ENCODE results near the gene CACNA1C.
"Not testable (repeated sequence)": the region's sequence is repeated elsewhere in the genome, so short reads cannot be mapped to it uniquely, and the experiment has no call there.

CACNA1C gene

GRCh38 chr12:2110849-2111566 lies 58.2 kb downstream of the CACNA1C start:
- no peak for DNase-seq (ENCODE audit: low read depth in 3 of 3)

- DNase-seq (ENCODE audit: low read depth in 3 of 3): no peak
These were observed 59.0 kb downstream of the CACNA1C start for GRCh38 chr12:2111826-2112225.

- DNase-seq (ENCODE audit: low read depth in 3 of 3): no peak
These were observed 59.6 kb downstream of the CACNA1C start for GRCh38 chr12:2112401-2112800.

DNA sequence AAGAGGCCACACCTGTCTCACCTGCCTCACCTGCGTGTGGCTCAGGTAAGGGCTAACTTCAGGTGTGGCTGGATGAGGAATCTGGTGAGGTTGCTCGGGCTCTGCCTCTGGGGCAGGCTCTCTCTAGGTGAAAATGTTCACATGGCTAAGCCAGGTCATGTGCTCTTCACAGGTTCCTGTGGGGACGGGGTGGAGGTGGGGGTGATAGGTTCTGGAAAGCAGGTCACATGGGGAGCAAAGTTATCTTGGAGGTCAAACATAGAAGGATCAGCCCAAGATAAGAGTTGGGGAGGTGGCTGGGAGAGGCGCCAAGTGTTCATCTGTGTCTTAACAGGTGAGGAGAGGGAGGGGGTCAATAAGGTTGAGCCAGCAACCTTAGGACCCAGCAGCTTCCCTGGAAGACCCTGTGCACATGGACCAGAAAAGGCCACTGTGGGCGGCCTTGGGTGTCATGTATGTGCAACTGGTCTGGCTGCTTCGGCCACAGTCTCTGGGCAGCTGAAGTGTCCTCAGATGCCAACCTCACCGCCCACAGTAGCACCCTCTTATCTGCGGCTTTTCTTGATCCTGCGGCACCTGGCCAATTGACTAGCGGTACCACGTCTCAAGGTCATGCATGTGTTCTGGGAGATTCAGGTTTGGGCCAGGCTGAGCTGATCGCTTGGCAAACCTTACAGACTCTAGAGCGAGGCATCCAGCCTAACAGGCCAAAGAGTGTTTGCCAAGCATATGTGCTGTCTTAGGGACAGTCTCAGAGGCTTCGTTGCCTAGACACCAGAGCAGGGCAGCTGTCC lies 60.5 kb downstream of the CACNA1C start:
- DNase-seq (ENCODE audit: low read depth in 3 of 3): no peak

DNA sequence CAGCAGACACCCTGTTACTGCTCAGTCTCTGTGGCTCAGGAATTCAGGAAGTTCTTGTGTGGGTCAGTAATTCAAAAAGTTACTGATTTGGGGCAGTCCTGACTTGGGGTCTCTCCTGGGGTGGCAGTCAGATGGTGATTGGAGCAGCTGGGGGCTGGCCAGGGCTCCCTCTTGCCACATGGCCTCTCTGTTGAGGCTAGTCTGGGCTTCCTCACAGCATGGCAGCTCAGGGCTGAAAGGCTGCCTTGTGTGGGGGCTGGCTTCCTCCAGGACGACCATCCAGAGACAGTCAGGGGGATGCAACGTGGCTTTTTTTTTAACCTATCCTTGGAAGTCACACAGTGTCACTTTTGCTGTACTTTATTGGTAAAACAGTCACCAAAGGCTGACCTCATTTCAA lies 61.3 kb downstream of the CACNA1C start:
- DNase-seq (ENCODE audit: low read depth in 3 of 3): no peak

DNA sequence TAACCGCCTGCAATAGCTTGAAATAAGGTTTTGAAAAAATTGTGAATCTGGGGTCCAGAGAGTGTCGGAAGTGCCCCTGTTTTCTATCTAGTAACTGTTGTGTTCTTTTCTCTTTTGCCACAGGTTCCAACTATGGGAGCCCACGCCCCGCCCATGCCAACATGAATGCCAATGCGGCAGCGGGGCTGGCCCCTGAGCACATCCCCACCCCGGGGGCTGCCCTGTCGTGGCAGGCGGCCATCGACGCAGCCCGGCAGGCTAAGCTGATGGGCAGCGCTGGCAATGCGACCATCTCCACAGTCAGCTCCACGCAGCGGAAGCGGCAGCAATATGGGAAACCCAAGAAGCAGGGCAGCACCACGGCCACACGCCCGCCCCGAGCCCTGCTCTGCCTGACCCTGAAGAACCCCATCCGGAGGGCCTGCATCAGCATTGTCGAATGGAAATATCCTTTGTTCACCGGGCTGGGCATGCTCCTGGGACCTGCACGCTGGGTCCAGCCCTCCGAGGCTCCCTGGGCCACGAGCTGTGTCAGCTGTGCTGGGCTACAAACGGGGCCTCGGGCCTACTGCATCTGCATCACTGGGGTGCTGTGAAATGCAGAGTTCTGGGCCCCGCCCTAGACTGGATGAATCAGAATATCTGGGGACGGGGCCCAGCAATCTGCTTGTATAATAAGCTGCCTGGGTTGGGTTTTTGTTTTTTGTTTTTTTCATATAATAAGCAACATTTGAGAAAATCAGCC lies 62.5 kb downstream of the CACNA1C start:
- no peak for DNase-seq (ENCODE audit: low read depth in 3 of 3)

- DNase-seq (ENCODE audit: low read depth in 3 of 3): no peak
These were observed 64.8 kb downstream of the CACNA1C start for GRCh38 chr12:2117541-2117940.

GRCh38 chr12:2118061-2118460 lies 65.3 kb downstream of the CACNA1C start:
- no peak for DNase-seq (ENCODE audit: low read depth in 3 of 3)

- DNase-seq (ENCODE audit: low read depth in 3 of 3): no peak
These were observed 65.9 kb downstream of the CACNA1C start for GRCh38 chr12:2118481-2119255.

DNA sequence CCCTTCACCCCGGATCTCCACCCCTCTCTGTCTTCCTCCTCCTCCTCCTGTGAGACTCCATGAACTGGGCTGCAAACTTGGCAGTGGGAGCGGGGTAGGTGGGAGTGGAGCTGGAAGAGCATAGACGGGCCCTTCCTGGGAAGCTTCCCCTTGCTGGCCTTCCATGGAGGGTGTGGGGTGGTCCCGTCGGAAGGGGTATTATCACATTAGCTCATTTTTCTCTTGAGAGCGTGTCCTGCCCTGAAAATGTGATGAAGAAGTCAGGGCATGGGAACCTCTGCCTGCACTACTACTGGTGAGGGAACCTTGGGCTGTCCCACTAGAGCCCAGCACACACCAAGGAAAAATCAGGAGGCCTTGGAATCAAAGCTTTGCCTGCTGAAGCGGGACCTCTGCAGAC lies 66.5 kb downstream of the CACNA1C start:
- no peak for DNase-seq (ENCODE audit: low read depth in 3 of 3)

DNA sequence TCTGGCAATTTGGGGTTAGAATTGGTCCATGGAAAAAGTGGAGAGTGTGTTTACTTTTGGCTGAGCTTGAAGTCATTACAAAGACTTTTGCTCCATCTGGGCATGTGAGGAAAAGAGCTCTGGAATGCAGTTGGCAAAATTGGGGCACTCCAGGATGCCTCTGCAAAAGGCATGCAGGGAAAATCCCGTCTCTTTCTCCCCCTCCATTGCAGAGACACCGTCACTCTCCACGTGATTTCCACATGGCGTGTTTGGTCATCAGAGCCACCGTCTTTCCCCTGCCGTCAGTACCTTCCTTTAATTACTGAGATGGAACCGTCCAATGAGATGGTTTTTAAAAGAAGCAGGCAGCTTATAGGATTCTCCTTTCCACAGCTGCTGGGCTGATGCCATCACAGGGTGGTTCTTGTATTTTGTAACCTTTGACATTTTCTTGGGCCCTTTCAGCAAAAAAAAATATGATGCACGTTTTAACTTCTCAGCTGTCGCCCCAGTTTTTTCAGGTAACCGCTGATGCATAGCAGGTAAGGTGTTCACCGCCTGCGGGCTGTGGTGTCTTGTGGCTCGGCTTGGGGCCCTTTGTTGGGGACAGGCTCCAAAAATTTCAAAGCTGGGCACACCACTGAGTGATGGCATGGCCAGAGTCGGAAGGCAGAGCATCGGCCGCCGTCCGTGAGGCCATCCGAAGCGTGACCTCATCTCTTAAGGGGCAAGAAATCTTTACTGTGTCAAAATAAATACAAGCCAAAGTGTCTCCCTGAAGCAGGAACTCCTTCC lies 68.4 kb downstream of the CACNA1C start:
- DNase-seq (ENCODE audit: low read depth in 3 of 3): no peak

DNA sequence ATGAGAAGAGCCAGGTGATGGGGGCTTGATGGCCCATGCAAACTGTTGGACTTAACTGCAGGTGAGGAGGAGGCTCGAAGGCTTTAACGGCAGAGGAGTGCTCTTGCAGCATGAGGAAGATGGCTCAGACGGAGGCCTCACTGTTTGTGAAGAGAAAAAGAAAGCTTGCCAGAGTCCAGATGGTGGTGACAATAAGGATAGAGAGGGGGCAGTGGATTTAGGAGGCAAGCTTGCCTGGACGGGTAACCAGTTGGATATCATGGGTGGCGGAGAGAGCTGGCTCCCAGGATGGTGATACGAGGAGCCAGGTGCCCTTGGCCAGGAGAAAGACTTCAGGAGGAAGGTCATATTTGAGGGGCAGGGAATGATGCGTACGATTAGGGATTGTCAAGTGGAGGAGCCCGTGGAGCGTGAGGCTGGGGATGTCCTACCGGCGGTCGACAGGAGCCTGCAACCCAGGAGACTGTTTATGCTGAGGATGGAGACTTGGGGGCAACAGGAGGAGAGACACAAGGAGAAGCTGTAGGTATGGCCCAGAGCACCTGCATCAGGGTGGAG lies 71.8 kb downstream of the CACNA1C start:
- no peak for DNase-seq (ENCODE audit: low read depth in 3 of 3)

- no peak for DNase-seq (ENCODE audit: low read depth in 3 of 3)
These were observed 73.1 kb downstream of the CACNA1C start for GRCh38 chr12:2125651-2126522.

DNA sequence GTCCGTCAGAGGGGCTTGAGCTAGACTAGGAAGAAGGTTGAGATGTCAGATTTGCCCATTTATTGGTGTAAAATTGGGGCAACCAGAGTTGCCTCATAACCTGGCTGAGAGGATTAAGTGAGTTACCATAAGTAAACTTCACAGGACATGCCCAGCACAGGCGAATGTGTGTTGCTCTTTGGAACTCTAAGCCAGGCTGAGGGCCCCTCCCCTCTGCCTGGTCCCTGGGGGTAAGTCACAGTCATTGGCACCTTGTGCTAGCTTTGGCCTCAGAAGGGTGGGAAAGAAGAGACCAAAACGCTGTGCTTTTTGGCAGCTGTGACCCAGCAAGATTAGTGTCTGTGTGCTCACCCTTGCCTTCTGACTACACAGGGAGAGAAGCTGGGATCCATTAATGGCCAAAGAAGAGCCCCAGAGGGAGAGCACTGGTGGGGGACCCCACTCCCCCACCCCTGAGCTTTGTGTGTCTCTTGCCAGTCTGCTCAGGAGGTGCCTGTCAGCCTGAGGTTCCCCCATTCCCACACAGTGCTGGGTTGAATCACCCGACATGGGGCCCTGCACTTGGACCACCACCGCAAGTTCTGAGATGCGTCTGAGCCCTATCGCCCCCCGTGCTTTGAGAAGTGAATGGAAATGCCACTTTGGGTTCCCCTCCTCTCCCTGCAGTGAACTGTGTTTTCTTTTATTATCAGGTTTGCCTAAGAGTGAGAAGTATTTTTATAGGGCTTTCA lies 74.1 kb downstream of the CACNA1C start:
- no peak for DNase-seq (ENCODE audit: low read depth in 3 of 3)

- no peak for DNase-seq (ENCODE audit: low read depth in 3 of 3)
These were observed 76.3 kb downstream of the CACNA1C start for GRCh38 chr12:2129076-2129475.

GRCh38 chr12:2135661-2136418 lies 83.1 kb downstream of the CACNA1C start:
- DNase-seq (ENCODE audit: low read depth in 3 of 3): not testable (repeated sequence)

- no peak for DNase-seq (ENCODE audit: low read depth in 3 of 3)
These were observed 84.1 kb downstream of the CACNA1C start for GRCh38 chr12:2136901-2137300.

- no peak for DNase-seq (ENCODE audit: low read depth in 3 of 3)
These were observed 84.9 kb downstream of the CACNA1C start for GRCh38 chr12:2137711-2138110.
